Measurements from ENCODE around the gene PICALM. TPM values are rescaled to one million over a fixed set of nuclear protein-coding genes. Genes with fewer than 3 reads are reported as not detected.

PICALM gene
- total RNA-seq, 1 donor from 2014 or later: 314 TPM

DNA sequence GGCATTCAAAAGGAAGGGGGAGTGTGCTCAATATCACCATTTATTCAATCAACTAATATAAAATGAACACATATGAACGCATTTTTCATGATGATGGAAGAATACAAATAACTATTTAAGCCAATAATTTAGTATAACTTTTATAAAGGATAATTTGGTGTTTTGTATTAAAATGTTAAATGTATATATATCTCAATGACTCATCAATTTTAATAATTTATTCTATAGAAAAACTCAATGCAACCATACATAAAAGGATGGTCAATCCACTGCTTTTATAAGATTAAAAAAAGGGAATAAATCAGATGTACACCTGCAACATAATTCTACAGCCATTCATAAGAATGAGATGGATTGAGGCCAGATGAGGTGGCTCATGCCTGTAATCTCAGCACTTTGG is 50.6 kb downstream of the PICALM start:
- ATAC-seq (no peak), DNase-seq (ENCODE audit: low spot score) (no peak)
- intact Hi-C loops (cut with DNase I): no loop called here

DNA sequence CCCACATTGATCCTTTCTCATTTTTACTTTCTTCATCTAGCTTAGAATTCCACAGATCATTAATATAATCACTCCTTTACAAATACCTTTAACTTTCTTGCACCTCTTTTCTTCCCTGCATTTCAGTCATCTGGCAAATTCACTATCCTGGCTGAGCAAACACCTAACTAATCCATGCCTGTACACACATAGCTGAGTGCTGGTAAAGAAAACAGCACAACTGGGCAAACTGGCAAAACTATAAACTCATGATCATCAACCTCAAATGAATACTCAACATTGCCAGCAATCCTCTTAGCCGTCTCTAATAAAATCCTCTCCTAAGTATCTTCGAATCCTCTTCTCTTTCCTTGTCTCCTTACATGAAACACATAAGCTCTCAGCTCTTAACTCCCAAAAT is 52.4 kb downstream of the PICALM start:
- intact Hi-C loops (cut with DNase I): no loop called here
- DNase-seq (ENCODE audit: low spot score) (no peak), ATAC-seq (no peak)

DNA sequence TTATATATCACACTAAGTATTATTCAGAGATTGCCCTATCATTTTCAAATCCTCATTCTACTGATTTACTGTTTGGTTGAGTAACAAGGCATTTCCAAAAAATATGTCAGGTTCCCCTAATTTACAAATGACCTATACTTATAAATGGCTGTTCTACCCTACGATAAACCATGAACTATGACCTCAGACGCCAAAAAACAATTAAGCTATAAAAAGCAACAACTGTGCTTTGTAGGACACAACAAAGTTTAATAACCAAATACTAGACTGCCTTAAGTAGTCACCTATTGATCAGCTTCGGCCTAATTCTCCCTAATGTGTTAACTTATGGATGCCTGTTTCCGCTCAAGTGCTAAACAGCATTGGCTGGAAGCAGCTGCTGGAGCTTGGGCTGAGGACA is 53.2 kb downstream of the PICALM start:
- DNase-seq (ENCODE audit: low spot score): no peak
- ATAC-seq: no peak
- intact Hi-C loops (cut with DNase I): no loop called here

DNA sequence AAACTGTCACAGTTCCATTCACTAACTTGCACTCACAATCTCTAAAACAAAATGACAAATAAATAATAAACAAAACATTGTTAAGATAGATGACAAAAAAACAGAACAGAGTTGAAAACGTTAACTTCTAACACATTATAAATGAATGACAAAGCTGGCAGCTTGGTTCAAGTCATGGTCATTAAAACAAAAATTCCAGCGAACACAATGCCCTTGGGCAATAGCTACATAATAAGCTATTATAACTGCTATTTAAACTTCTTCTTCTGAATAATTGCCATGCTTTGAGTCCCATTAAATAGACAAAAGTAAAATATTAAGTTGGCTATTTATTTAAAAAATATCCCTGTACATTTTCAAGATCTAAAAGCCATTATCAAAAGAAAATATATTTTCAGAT is 54.7 kb downstream of the PICALM start:
- intact Hi-C loops (cut with DNase I): no loop called here
- ATAC-seq: no peak
- DNase-seq (ENCODE audit: low spot score): no peak

DNA sequence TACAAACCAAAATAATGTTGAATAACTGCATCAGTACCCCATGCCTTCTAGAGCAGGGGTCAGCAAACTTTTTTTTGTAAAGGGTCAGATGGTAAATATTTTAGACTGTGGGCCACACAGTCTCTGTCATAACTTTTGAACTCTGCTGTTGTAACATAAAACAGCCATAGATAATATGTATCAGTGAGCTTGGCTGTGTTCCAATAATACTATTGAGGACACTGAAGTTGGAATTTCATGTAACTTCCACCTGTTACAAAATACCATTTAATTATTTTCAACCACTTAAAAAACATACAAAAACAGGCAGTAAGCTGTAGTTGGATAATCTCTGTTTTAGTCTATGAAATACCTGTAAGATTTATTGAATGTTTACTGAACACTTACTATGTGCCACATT is 55.2 kb downstream of the PICALM start:
- ATAC-seq: no peak
- DNase-seq (ENCODE audit: low spot score): no peak
- intact Hi-C loops (cut with DNase I): no loop called here

DNA sequence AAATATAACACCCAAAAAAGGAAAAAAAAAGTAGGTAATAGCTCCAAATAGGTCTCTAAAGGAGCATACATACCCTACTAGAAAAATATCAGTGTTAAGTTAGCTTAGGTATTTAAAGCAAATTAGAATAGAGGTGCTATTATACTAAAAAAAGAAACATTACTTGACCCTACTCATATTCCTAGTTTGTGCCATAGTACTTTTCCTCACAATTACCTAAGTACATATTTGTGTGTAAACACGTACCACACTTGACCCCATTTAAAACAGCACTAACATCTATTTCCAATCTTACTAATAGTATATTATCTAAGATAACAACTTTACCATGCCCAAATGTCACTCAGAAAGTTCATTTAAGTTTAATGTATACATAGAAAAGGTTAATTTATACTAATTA is 57.7 kb downstream of the PICALM start:
- intact Hi-C loops (cut with DNase I): no loop called here
- no peak for ATAC-seq
- DNase-seq (ENCODE audit: low spot score): no peak

DNA sequence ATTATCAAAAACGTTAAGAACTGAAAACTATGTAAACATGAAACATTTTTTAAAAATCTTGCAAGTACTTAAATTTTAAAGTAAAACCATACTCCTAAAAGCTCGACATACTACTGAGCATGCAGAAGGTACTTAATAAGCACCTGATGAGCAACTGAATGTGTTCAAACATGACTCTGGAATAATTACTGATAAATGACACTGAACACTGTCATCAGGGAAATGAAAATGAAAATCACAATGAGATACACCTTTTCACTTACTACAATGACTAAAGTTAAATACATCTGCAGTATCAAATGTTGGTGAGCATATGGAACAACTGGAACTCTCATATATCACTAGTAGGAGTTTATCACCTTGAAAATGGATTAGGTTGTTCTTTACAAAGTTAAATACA is 65.2 kb downstream of the PICALM start:
- DNase-seq (ENCODE audit: low spot score): no peak
- ATAC-seq: no peak
- intact Hi-C loops (cut with DNase I): no loop called here

DNA sequence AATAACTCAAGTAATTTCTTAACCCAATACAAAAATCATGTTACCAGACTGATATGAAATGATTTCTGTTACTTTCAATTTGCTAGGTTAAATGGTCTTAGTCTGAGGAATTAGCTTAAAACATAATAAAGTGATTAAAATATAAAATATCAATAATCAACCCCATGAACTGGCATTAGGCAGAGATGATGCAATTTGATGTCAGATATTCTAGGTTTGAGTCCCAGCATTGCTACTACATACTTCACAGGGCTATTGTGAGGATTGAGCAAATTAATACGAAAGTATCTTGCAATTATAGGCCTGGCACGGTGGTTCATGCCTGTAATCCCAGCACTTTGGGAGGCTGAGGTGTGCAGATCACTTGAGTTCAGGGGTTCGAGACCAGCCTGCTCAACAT is 66.5 kb downstream of the PICALM start:
- no peak for ATAC-seq
- DNase-seq (ENCODE audit: low spot score): no peak
- intact Hi-C loops (cut with DNase I): no loop called here

DNA sequence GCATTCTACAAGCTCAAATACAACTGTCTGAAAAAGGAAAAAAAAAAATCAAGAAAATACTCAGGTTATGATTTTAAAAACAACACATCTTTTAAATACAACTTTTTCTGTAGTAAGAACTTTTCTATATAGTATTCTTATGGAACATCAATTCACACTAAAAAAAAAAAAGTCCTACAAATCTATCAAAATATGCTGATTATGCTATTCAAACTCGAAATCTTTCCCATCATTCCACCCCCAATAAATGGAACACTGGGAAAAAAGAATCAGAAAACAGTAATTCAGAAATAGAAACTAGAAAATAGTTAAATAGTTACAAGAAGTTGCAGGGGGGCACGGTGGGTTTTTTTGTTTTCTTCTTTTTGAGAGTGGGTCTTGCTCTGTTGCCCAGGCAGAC is 77.4 kb downstream of the PICALM start:
- DNase-seq (ENCODE audit: low spot score) (no peak), ATAC-seq (no peak)
- intact Hi-C loops (cut with DNase I): no loop called here

DNA sequence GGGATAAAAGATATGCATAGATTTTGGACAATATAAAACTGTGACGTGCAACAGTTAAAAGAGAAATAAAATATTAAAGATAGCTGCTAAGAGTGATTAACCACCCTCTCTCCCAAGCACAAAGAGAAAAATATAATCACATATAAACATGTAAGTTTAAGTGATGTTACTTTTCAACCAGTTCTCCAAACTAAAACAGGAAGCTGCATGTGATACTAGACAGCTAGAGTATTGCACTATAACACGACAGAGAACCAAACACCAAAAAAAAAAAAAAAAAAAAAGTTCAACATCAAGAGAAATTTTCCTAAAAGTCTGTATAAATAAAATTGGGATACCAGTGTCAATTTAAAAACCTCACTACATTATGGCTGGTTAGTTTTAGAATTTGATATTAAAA is 79.1 kb downstream of the PICALM start:
- intact Hi-C loops (cut with DNase I): no loop called here
- ATAC-seq (no peak), DNase-seq (ENCODE audit: low spot score) (no peak)

DNA sequence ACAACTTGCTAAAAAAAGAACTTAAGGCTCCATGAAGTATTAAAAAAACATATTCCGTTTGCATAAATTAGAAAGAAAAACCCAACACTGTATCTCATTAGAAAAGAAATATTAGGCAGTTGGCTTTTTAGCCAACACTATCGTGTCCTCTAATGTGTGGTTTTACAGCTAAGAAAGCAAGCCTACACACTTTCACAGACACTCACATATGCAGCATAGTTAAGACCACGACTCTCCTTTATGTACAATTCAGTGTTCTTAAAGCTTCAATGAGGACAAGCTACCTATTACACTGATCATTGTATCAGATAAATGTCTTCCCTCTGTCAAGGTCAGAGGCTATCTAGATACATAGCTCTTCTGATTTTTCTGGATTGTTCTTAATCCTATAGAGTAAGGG is 80.1 kb downstream of the PICALM start:
- ATAC-seq: no peak
- no peak for DNase-seq (ENCODE audit: low spot score)
- intact Hi-C loops (cut with DNase I): no loop called here

DNA sequence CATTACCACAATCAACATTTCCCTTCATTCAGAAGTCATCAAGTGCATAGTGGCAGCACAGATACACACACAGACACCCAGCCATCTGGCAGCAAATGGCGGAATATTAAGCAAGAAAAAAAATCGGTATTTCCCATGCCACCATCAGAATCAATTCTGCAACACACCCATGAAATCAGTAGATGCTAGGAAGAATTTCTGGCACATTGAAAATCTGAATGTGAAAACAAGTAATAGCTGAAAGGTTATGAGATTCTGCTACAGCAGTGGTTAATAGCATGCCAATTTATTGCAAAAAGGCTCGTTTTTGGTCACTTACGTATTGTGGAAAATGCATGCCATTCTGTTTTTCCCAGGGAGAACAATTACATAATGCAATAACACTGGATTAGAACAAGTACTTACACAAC is 91.1 kb downstream of the PICALM start:
- intact Hi-C loops (cut with DNase I): no loop called here
- DNase-seq (ENCODE audit: low spot score) (no peak), ATAC-seq (peak; percentile 89)

DNA sequence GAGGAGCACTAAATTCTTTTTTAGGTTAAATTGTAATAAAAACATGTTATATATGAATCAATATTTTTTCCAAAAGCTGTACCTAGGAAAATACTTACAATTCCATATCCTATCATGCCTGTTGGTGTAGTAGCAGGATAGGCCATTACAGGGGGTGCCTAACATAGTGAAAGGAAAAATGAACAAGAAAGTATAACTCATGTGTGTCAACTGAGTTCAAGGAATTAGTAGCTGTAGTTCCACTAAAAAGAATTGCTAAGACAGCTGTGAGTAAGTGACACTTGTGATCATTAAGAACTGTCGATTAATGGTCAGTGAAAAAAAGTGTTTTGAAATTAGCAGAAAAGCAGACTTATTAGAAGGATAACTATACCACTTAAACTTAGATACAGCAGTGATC is 92.4 kb downstream of the PICALM start:
- ATAC-seq (no peak), DNase-seq (ENCODE audit: low spot score) (no peak)
- intact Hi-C loops (cut with DNase I): no loop called here

DNA sequence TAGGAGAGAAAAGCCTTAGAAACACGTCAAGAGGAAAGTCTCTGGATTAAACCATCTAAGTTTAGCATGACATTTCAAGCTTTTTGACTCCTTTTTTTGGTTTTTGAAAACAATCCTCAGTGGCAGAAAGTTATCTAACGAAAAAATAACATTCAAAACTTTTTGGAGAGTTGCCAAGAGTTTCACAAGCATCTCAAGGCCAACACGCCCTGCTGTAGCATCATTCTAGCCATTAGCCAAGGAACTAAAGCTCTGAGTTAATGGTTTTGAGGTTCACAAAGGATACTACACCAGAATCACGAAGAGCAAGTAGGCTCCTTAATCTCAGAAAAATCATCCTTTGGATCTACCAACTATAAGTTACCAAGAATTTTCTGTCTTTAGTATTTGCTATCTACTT is 94.8 kb downstream of the PICALM start:
- ATAC-seq (peak; percentile 65), DNase-seq (ENCODE audit: low spot score) (no peak)
- intact Hi-C loops (cut with DNase I): no loop called here

DNA sequence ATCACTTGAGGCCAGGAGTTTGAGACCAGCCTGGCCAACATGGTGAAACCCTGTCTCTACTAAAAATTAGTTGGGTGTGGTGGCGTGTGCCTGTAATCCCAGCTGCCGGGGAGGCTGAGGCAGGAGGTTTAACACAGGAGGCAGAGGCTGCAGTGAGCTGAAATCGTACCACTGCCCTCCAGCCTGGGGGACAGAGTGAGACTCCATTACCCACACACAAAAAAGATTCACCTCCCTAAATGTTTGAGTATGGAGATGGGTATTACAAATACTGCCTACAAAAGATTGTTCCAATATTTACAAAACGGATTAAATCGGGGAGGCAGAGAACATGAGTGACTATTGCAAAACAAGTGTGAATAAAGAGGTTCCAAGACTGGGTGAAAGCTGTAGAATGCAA is 98.3 kb downstream of the PICALM start:
- no peak for ATAC-seq
- intact Hi-C loops (cut with DNase I): no loop called here
- no peak for DNase-seq (ENCODE audit: low spot score)

DNA sequence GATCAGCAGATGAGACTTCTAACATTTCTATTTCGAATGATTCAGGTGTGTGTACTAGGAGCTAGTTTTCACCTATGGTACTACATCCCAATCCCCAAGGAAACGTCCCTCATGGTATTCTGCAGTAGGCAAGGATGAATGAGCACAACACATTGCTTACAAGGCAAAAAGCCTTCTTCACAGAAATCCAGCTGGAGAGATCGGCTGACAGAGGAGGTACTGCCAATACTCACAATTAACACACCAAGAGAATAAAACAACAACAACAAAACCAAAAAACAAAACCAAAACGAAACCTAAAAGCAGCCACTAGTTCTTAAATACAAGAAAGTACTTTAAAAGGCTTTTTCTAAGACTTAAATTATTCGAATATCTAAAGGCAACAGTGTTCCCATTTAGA is 101.4 kb downstream of the PICALM start:
- intact Hi-C loops (cut with DNase I): no loop called here
- ATAC-seq: peak; percentile 64
- no peak for DNase-seq (ENCODE audit: low spot score)

DNA sequence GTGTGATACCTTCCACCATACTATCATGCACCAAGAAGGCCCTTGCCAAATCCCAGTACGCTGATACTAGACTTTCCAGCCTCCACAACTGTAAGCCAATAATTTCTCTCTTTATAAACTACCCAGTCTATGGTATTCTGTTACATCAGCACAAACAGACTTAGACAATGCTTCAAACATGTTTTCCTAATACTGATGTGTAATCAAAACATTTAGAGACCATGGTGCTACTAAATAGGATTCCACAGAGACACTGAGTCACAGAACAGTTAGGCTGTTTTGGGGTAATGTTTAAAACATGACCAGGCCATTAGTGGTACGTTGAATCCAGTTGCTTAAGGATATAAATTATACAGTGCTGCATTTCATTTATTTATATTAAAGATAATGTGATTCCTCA is 103.7 kb downstream of the PICALM start:
- DNase-seq (ENCODE audit: low spot score) (no peak), ATAC-seq (no peak)
- intact Hi-C loops (cut with DNase I): no loop called here

DNA sequence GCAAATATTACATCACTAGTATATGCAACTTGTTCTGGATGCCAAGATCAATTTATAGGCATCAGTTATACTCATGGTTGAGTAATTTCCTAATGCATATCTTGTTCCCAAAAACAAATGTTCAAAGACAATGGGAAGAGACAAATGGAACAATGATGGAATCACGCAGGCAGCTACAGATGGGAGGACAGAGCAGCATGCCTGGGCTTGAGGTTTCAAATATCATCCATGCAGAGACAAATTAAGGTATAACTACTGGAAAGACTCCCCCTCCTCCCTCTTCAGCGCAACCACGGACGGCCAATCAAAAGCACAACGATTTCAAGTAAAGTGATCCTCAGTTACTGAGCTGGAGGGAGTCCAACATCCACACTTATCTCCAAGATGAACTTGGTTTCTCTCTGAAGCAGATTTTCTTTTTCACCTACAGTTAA is 106.9 kb downstream of the PICALM start:
- DNase-seq (ENCODE audit: low spot score): no peak
- intact Hi-C loops (cut with DNase I): no loop called here
- no peak for ATAC-seq

DNA sequence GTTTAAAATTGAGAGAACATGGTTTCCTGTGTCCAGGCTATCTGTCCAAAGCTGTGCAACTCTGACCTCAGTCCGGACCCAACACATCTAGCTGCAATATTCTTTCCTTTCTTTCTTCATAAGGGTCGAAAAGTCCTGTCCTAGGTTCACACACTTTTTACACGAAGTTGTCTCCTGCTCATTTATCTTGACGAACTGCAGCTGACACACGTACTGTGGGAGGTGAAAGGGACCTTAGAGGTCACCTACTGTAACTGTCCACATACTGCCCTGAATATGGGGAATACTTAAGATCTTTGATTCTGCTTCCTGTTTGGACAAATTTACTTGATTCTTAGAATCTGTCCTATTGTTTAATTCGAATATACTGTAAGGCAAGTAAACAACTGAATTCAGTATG is 107.8 kb downstream of the PICALM start:
- intact Hi-C loops (cut with DNase I): no loop called here
- ATAC-seq: no peak
- DNase-seq (ENCODE audit: low spot score): no peak

DNA sequence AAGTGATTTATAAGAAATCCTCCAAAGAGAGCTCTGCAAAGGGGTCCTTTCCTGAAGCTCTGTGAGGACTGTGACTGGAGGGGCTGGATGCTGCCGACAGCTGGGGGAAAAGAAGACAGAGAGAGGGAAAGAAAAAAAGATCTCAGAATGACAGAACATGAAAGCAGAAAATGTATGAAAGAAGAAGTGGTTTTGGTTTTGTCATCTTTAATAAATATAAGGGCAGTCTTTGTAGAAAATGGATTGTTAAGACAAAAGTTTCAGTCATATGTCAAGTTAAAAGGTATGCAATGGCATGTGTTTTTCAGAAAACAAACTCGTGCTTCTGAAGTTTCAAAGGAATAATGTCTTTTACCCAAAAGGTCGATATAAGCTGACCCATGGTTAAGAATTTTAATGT is 108.2 kb downstream of the PICALM start:
- intact Hi-C loops (cut with DNase I): no loop called here
- DNase-seq (ENCODE audit: low spot score) (no peak), ATAC-seq (no peak)

DNA sequence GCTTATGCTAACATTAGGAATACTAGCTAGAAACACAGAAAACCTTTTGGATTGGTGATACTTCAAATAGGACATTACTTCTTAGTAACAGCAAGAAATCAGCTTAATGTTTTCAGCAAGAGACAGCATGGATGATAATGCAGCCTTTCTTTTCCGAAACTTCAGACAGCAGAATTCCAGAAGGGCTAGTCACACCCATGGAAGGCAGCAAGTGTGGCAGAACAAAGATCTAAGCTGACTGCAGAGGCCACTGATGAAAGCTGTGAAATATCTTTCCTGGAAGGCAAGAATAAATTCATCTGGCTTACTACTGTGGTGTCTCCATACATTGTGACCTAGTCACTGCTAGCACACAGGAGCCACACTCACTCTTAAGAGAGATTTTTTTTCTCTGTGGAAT is 113.4 kb downstream of the PICALM start:
- DNase-seq (ENCODE audit: low spot score) (no peak), ATAC-seq (peak; percentile 78)
- intact Hi-C loops (cut with DNase I): no loop called here

DNA sequence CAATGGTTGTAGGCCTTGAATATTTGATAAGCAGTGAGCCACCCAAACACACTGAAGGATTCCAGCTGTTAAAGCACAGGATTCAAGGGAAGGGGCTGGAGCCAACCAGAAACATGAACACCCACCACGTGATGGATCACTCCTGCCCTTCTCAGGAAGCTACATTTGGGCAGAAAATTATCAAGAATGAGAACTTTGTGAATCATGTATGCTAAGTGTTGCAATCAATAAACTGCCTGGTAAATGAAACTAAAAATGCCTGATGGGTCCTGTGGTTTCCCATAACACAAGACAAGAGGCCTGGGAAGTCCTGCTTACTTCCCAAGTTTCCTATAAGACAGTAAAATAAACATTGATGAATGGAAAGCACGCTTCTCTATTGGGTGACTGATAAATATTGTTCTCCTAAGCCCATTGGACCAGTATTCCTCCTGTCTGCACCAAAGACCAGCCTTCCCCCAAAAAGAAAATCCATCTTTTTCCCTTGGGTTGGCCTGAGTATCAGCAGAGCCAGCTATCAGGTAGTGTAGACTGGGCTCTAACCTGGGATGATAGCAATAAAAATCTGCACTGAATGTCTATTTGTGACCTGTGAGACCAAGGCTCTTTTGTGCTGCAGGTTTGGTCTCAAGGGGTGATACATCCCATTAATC is 115.3 kb downstream of the PICALM start:
- intact Hi-C loops (cut with DNase I): no loop called here
- DNase-seq (ENCODE audit: low spot score) (no peak), ATAC-seq (peak; percentile 4)
